HEK293T (cell line): ENCODE data around the gene CD80.

ENCODE experiments used
- NFRKB ChIP-seq: fragments of 450-650 bp; IDR thresholded peaks from 2 replicates; pipeline ENCODE4 v1.6.1; 2016; ENCODE audit warnings: mild to moderate bottlenecking, moderate library complexity
- PKNOX1 ChIP-seq: fragments of 450-650 bp; IDR thresholded peaks from 2 replicates; pipeline ENCODE4 v1.6.1; 2016

GRCh38 chr3:119589102-119589773, 29.8 kb upstream of the CD80 start:
- TF ChIP-seq NFRKB (no peak), PKNOX1 (no peak)
